Stimulated activated CD4-positive, alpha-beta T cell treated with anti-CD3 and anti-CD28 coated beads, Interleukin-1b, Interleukin-23, amount 100 ng/mL, for 4 hours (primary cell): ENCODE data around the gene USP36.

Experiments used
- DNase-seq, 2 donors: peaks; one replicate each; pipeline ENCODE4 v3.0.0-alpha.2; 2020; ENCODE audit warnings: low read depth in 2 of 2

Gene USP36

DNA sequence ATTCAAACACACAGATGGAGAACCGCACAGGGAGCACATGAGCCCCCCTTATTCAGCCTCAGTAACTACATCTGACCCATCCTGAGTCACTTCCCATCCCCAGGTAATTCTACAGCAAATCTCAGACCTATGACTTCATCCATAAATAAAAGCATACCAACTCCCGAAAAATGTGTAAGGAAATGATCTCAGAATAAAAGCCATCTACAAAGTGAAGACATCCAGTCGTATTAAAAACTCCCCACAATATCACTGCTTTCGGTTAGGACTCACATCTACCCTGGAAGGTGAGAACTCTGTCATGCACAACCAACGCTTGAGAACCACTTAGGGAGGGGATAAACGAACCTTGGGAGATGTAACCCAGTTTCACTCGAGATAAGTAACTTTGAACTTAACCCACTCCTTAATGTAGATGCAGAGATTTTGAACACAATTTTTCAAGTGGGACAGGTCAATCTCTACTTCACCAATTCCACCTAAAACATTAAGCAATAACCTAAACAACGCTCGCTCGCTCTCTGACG, 1.3 kb downstream of the USP36 start:
- DNase-seq = no peak

DNA sequence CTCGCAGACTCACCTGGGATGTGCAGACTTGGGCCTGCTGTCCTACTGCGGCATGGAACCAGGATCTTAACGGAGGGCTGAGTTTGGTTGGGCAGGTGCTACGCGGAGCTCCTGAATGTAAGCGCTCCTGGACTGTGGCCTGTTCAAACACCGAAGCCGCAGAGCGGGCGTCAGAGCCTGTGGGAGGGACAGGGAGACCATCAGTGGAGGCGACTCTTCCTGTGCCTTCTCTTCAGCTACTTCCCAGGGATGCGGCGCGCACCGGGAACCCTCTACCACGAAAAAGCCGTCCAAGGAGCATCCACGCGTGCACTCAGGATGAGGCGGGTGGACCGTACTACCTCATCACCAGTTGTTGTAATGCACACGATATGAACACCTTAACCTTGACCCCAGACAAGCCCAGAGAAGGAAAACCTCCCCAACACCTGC, 2.0 kb downstream of the USP36 start:
- DNase-seq = no peak

DNA sequence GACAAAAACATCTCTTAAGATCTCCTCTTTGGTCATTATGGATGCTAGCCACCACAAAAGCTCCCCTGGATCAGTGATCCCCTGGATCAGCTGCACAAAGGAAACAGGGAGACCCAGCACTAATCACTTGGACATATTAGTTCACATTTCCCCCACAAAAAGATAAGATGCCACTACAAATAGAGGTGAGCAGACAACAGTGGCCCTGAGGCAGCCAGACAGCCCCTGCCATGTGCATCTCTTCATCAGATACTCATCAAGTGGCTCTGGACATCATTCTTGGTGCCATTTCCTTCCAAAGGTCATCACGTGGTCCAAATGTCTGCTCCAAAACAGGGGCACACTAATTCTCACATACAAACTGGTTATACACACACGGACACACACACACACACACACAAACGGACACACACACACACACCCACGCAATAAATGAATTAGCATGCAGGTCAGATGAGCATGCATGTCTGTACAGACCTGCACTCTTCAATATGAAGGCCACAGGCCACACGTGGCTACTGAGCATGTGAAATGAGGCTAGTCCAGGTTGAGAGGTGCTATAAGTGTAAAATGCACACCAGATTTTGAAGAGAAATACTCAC, 4.1 kb downstream of the USP36 start:
- DNase-seq = no peak

DNA sequence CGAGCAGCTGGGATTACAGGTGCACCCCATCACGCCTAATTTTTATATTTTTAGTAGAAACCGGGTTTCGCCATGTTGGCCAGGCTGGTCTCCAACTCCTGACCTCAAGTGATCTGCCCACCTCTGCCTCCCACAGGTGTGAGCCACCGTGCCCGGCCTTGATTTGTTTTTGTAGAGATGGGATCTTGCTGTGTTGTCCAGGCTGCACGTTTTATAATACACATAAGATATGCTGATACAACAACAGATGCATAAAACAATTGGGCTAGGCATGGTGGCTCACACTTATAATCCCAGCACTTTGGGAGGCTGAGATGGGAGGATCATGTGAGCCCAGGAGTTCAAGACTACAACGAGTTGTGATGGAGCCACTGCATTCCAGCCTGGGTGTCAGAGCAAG, 6.0 kb downstream of the USP36 start:
- DNase-seq = no peak

GRCh38 chr17:78832541-78832810, 8.1 kb downstream of the USP36 start:
- DNase-seq = no peak

GRCh38 chr17:78831688-78832540, 8.7 kb downstream of the USP36 start:
- DNase-seq = no peak

DNA sequence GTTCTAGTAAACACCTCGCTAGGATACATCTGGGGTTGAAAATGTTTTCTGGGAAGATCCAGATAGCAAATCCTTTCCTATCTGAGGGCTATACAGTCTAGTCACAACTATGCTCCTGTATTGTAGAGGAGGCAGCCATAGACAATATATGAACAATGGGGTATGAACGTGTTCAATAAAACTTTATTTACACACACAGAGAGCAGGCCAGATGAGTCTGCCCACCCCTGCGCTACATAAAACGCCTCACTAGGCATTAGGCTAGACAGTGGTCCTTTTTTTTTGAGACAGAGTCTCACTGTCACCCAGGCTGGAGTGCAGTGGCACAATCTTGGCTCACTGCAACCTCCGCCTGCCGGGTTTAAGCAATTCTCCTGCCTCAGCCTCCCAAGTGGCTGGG, 11.1 kb downstream of the USP36 start:
- DNase-seq = no peak

GRCh38 chr17:78828470-78829185, 12.0 kb downstream of the USP36 start:
- DNase-seq = no peak

DNA sequence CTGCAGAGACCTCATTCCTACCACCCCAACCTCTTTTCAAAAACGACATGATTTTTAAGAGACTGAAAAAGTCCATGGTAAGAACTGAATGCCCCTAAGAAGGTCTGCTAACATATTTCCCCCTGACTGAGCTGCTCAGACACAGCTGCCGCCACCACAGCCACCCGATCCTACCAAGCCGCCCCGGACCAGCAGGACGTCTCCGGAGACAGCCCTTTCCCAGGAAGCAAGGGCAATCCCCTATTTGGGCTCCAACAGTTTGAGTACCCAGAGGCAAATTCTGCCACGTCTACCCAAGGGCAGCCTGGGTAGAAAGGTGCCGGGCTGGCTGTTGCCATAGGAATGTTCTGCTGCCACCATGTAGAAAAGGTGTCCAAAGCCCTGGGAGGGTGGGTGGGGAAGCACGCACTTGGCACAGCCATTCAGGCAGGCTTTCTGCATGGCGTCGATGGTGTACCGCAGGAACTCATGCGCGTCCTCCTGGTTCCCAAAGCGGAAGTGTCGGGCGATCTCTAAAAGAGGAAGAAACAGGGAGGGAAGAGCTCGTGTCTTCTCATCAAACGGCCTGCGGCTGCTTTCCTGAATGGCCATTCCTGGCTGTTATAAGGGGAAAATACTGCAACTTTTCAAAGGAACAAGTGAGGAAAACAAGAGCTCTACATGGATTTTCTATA, 13.6 kb downstream of the USP36 start:
- no peak for DNase-seq

DNA sequence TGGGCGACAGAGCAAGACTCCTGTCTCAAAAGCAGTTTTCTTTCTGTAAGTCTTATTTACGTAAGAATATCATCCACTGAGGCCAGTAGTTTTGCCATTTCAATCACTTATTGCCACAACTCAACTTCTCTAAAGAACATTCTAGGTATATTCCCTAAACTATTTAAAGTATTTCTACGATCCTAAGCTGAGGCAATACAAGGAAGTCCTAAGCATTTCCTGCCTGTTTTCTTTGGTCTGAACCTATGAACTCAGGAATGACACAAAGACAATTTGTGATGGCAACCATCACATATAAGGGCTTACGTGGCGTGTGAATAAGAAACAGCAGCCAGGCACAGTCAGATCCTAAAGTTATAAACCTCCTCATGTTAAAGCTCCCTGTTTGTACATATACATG, 14.2 kb downstream of the USP36 start:
- no peak for DNase-seq

DNA sequence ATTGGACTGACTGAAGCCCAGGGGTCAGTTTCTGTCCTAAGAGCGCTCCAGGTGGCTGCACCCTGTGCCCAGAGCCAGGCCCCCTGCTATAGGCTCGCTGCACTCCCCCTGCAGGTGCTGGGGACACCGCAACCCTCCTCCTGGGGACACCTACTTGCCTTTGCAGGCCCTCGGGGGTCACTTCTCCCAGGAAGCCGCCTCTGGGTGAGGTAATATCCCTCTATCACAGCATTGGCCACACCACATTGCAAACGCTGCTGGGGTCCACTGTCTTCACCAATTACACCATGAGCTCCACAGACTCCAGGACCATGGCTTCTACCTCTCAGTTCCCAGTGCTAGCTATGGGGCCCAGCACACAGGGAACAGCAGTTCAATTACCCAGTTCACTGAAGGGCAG, 14.9 kb downstream of the USP36 start:
- no peak for DNase-seq

- DNase-seq = no peak
Measured at GRCh38 chr17:78824240-78824639, 16.4 kb downstream of the USP36 start.

GRCh38 chr17:78823282-78824046, 17.1 kb downstream of the USP36 start:
- DNase-seq = no peak

GRCh38 chr17:78822552-78822951, 18.1 kb downstream of the USP36 start:
- DNase-seq = no peak

DNA sequence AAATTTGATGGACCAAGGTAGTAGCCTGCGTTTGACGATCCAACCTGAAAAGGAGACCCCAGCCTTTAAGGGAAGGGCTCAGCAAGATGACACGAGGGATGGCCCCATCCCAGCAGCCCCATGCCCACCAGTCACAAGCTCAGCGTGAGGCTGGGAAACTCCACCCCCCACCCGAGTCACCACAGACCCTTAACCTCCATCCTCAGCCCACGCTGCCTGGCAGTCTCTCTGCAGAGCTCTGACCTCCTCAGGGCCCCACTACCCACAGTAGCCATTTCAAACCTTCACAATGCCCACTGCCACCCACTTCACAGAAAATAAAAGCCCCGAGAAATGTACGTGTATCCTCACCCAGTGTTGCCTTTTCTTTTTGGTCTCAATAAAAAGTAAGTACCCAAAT, 18.7 kb downstream of the USP36 start:
- no peak for DNase-seq

DNA sequence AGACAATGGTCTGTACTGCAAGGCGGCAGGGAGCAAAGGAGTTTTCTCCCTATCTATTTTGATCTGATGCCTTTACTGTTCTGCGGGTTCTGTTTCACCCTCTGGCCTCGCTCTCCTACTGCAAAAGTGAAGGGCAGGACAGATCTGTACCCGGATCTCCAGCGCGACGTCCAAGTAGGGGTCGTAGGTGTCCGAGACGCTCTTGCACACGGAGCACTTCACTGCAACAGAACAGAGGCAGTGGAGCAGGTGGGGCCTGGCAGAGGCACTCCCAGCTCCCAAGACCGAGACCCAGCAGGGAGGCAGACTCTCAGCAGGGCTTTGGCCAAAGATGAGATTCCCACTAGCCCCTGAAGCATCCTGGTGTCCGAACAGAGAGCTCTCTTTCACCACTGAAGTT, 19.8 kb downstream of the USP36 start:
- DNase-seq = no peak

GRCh38 chr17:78819806-78820792, 20.5 kb downstream of the USP36 start:
- DNase-seq = no peak

- no peak for DNase-seq
Measured at GRCh38 chr17:78819402-78819801, 21.2 kb downstream of the USP36 start.

GRCh38 chr17:78818932-78819331, 21.7 kb downstream of the USP36 start:
- no peak for DNase-seq

- no peak for DNase-seq
Measured at GRCh38 chr17:78818152-78818846, 22.3 kb downstream of the USP36 start.
